Measurements from ENCODE around the gene SCNN1B.
"Not testable (repeated sequence)": the region's sequence is repeated elsewhere in the genome, so short reads cannot be mapped to it uniquely, and the experiment has no call there.

SCNN1B gene

DNA sequence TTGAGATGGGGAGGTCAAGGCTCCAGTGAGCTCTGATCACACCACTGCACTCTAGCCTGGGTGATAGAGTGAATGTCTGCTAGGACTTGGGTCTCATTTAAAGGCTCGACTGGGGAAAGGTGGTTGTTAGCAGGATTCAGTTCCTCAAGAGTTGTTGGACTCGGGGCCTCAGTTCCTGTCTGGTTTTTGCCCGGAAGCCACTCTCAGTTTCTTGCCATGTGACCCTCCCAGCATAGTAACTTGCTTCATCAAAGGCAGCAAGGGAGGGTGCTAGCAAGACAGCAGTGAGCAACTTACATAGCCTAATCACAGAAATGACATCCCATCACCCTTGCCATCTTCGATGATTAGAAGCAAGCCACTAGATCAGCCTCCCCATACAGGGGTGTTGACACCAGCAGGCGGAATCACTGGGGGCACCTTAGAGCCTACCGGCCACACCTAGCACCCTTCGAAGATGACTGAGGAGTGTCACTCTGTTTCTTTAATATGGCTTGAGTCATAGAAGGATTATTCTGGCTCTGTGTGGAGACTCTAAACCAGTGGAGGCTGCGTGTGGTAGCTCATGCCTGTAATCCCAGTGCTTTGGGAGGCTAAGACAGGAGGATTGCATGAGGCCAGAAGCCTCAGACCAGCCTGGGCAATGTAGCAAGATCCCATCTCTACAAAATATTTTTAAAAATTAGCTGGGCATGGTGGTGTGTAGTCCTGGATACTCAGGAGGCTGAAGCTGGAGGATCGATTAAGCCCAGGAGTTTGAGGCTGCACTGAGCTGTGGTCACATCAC lies 13.2 kb upstream of the SCNN1B start:
- Histone ChIP-seq H3K36me3 (ENCODE audit: control insufficient read depth, insufficient read depth, low read length) (no peaks in the 10 kb centered on the region), H3K27me3 (ENCODE audit: control insufficient read depth, insufficient read depth, low read length) (no peaks in the 10 kb centered on the region), H3K4me3 (ENCODE audit: low read depth, low read length) (no peak overlapping the region)

DNA sequence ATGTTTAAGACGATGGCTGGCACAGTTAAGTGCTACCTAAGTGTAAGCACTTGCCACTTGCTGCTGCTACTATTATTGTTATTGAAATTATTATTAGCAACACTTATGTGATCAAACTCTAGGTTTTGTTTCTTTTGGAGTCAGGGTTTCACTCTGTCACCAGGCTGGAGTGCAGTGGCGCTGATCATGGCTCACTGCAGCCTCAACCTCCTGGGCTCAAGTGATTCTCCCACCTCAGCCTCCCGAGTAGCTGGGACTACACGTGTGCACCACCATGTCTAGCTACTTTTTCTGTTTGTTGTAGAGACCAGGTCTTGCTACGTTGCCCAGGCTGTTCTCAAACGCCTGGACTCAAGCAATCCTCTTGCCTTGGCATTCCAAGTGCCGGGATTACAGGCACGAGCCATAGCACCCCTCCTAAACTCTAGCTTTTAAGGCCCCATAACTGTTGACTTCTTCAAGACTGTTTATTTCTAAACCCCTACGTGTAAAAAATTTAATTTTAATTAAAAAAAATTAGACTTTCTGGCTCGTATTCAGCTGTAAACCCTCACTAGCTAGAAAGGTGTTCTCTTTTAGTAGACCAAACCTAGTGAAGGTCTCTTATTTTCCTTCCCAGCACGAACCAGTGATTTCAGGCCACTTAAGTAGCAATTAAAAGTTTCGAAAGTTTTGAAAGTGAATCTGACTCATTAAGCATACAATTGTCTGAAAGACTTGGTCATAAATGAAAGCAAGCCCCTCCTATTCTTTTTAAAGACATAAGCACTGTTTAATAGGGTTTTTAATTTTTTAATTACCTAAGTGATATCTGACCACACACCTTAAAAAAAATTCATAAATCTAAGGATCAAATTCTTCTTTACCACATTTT lies 11.7 kb upstream of the SCNN1B start:
- H3K27ac ChIP-seq (ENCODE audit: low read depth, low read length) = no peak overlapping the region
- H3K9ac ChIP-seq (ENCODE audit: low read depth, low read length) = no peak overlapping the region
- H3K9me3 ChIP-seq (ENCODE audit: control insufficient read depth, insufficient read depth, low read length) = no peaks in the 10 kb centered on the region
- H3K27me3 ChIP-seq (ENCODE audit: control insufficient read depth, insufficient read depth, low read length) = no peaks in the 10 kb centered on the region
- H3K36me3 ChIP-seq (ENCODE audit: control insufficient read depth, insufficient read depth, low read length) = no peaks in the 10 kb centered on the region
- H3K4me1 ChIP-seq (ENCODE audit: control insufficient read depth, insufficient read depth, low read length) = no peaks in the 10 kb centered on the region
- H3K4me3 ChIP-seq (ENCODE audit: low read depth, low read length) = no peak overlapping the region

More for the DNA sequence above, 13.2 kb upstream of the SCNN1B start:
- H3K4me1 ChIP-seq (ENCODE audit: control insufficient read depth, insufficient read depth, low read length) = no peaks in the 10 kb centered on the region
- H3K9me3 ChIP-seq (ENCODE audit: control insufficient read depth, insufficient read depth, low read length) = no peaks in the 10 kb centered on the region
- H3K9ac ChIP-seq (ENCODE audit: low read depth, low read length) = no peak overlapping the region
- no peak overlapping the region for H3K27ac ChIP-seq (ENCODE audit: low read depth, low read length)

DNA sequence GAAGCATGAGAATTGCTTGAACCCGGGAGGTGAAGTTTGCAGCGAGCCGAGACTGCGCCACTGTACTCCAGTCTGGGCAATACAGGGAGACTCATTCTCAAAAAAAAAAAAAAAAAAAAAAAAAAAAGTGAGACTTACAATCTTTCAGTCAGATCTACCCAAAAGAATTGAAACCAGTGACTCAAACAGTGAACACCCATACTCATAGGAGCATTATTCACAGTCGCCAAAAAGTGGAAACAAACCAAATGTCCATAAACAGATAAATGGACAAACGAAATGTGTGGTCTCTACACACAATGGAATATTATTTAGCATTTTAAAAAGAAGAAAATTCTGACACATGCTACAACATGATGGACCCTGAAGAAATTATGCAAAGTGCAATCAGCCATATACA lies 9.1 kb upstream of the SCNN1B start:
- no peak overlapping the region for H3K9ac ChIP-seq (ENCODE audit: low read depth, low read length)
- H3K4me1 ChIP-seq (ENCODE audit: control insufficient read depth, insufficient read depth, low read length) = no peaks in the 10 kb centered on the region
- H3K27me3 ChIP-seq (ENCODE audit: control insufficient read depth, insufficient read depth, low read length) = no peaks in the 10 kb centered on the region
- peaks cover 6% of the 10 kb centered on the region for H3K9me3 ChIP-seq (ENCODE audit: control insufficient read depth, insufficient read depth, low read length)
- H3K27ac ChIP-seq (ENCODE audit: low read depth, low read length) = no peak overlapping the region
- H3K36me3 ChIP-seq (ENCODE audit: control insufficient read depth, insufficient read depth, low read length) = no peaks in the 10 kb centered on the region
- no peak overlapping the region for H3K4me3 ChIP-seq (ENCODE audit: low read depth, low read length)

DNA sequence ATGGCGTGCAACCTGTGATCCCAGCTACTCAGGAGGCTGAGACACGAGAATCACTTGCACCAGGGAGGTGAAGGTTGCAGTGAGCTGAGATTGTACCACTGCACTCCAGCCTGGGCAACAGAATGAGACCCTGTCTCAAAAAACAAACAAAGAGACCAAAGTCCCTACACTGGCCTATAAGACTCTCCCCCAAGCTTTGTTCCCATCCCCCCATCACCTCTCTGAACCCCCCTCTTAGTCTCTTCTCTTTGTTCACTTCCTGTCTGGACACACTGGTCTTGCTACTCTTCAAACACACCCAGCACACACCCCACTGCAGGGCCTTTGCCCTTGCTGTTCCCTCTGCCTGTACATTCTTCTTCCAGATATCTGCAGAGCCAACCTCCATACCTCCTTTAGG lies 7.8 kb upstream of the SCNN1B start:
- H3K27me3 ChIP-seq (ENCODE audit: control insufficient read depth, insufficient read depth, low read length) = no peaks in the 10 kb centered on the region
- no peak overlapping the region for H3K27ac ChIP-seq (ENCODE audit: low read depth, low read length)
- no peaks in the 10 kb centered on the region for H3K4me1 ChIP-seq (ENCODE audit: control insufficient read depth, insufficient read depth, low read length)
- no peak overlapping the region for H3K4me3 ChIP-seq (ENCODE audit: low read depth, low read length)
- peaks cover 6% of the 10 kb centered on the region for H3K9me3 ChIP-seq (ENCODE audit: control insufficient read depth, insufficient read depth, low read length)
- no peaks in the 10 kb centered on the region for H3K36me3 ChIP-seq (ENCODE audit: control insufficient read depth, insufficient read depth, low read length)
- H3K9ac ChIP-seq (ENCODE audit: low read depth, low read length) = no peak overlapping the region

DNA sequence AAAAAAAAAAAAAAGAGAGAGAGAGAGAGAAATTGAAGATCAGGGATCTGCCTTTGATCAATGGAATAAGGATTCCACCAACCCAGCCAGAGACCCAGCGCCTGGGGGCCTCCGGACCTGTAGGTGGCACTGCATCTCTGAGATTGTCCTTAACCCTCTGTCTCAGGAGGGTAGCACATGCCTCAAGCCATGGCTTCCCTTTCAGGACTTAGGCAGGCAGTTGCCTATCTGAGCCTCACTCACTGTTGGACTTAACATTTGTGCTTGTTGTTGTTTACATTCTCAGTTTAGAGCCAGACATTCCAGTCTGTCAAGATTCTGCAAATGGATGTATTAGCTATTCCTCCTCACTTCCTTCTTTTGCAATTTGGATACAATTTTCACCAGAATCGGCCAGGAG lies 5.1 kb upstream of the SCNN1B start:
- no peak overlapping the region for H3K9ac ChIP-seq (ENCODE audit: low read depth, low read length)
- no peak overlapping the region for H3K27ac ChIP-seq (ENCODE audit: low read depth, low read length)
- H3K9me3 ChIP-seq (ENCODE audit: control insufficient read depth, insufficient read depth, low read length) = peaks cover 6% of the 10 kb centered on the region
- H3K36me3 ChIP-seq (ENCODE audit: control insufficient read depth, insufficient read depth, low read length) = no peaks in the 10 kb centered on the region
- H3K4me3 ChIP-seq (ENCODE audit: low read depth, low read length) = no peak overlapping the region
- H3K27me3 ChIP-seq (ENCODE audit: control insufficient read depth, insufficient read depth, low read length) = peaks cover 14% of the 10 kb centered on the region
- 0 out of 2 replicates have a peak, but pooled peaks cover 3% of the 10 kb centered on the region for H3K4me1 ChIP-seq (ENCODE audit: control insufficient read depth, insufficient read depth, low read length)

DNA sequence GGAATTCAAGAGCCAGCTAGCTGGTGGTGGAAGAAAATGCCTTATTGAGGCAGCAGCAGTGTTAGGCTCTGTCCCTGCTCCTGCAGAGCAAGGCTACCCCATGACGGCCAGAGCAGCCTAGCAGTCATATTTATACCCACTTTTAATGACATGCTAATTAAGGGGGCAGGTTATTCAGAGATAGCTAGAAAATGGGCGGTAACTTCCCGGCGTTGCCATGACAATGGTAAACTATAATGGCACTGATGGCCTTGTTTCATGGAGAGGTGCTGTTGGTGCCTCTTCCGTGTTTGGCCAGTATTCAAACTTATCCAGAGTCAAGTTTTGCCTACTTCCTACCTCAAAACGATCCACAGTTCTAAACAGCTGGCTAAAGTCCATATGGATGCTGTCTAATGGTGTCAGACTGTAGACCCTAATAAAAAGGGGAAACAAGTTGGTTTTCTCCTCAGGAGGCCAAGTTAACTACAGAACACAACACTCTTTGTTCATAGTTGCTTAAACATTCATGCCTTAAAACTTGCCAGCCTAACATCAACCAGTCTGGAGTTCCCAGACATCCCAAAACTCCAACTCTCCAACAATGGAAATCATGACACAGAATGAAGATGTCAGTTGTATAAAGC lies 3.7 kb upstream of the SCNN1B start:
- H3K9ac ChIP-seq (ENCODE audit: low read depth, low read length) = no peak overlapping the region

DNA sequence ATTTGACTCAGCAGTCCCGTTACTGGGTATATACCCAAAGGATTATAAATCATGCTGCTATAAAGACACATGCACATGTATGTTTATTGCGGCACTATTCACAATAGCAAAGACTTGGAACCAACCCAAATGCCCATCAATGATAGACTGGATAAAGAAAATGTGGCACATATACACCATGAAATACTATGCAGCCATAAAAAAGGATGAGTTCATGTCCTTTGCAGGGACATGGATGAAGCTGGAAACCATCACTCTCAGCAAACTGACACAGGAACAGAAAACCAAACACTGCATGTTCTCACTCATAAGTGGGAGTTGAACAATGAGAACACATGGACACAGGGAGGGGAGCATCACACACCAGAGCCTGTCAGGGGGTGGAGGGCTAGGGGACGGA lies 2.3 kb upstream of the SCNN1B start:
- not testable (repeated sequence) for H3K9me3 ChIP-seq (ENCODE audit: control insufficient read depth, insufficient read depth, low read length); H3K4me3 ChIP-seq (ENCODE audit: low read depth, low read length); H3K27ac ChIP-seq (ENCODE audit: low read depth, low read length); H3K9ac ChIP-seq (ENCODE audit: low read depth, low read length); H3K4me1 ChIP-seq (ENCODE audit: control insufficient read depth, insufficient read depth, low read length); H3K36me3 ChIP-seq (ENCODE audit: control insufficient read depth, insufficient read depth, low read length)
- peaks cover 38% of the 10 kb centered on the region for H3K27me3 ChIP-seq (ENCODE audit: control insufficient read depth, insufficient read depth, low read length)

More for the DNA sequence above, 3.7 kb upstream of the SCNN1B start:
- Histone ChIP-seq H3K4me1 (ENCODE audit: control insufficient read depth, insufficient read depth, low read length) (peaks cover 3% of the 10 kb centered on the region; the same call in 1 of the 2 replicates), H3K4me3 (ENCODE audit: low read depth, low read length) (no peak overlapping the region), H3K36me3 (ENCODE audit: control insufficient read depth, insufficient read depth, low read length) (no peaks in the 10 kb centered on the region), H3K27ac (ENCODE audit: low read depth, low read length) (no peak overlapping the region), H3K27me3 (ENCODE audit: control insufficient read depth, insufficient read depth, low read length) (peaks cover 28% of the 10 kb centered on the region), H3K9me3 (ENCODE audit: control insufficient read depth, insufficient read depth, low read length) (peaks cover 6% of the 10 kb centered on the region)

DNA sequence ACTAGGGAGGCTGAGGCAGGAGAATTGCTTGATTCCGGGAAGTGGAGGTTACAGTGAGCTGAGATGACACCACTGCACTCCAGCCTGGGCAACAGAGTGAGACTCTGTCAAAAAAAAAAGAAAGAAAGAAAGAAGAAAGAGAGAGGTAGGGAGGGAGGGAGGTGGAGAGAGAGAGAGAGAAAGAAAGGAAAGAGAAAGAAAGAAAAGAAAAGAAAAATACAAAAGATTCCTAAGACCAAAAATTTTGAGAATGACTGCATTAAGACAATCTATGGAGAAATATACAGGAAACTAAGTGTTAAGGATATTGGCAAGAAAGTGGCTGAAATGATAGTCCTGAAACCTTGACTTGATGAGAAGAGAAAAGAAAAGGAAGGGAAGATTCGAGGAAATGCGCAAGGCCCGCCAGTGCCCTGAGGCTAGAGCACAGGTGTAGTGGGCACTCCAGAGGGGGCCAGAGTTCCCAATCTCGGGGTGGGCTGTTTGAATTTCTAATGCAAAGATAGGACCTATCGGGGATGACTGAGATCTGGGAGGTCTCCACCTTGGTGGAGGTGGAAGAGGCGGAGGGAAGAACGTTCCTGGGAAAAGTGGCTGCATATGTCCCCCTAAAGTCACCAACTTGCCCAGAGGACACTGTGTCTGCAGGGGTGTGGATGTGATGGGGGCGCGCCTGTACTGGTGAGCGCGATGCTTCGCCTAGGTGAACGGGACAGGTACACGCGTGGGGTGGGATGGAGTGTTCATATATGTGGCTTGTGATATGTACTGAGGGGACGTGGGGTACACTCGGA lies 654 bp upstream of the SCNN1B start:
- Histone ChIP-seq H3K4me3 (ENCODE audit: low read depth, low read length) (peak overlapping the region; percentile 67), H3K9me3 (ENCODE audit: control insufficient read depth, insufficient read depth, low read length) (peaks cover 6% of the 10 kb centered on the region), H3K36me3 (ENCODE audit: control insufficient read depth, insufficient read depth, low read length) (no peaks in the 10 kb centered on the region), H3K27ac (ENCODE audit: low read depth, low read length) (no peak overlapping the region), H3K27me3 (ENCODE audit: control insufficient read depth, insufficient read depth, low read length) (peaks cover 38% of the 10 kb centered on the region), H3K9ac (ENCODE audit: low read depth, low read length) (no peak overlapping the region), H3K4me1 (ENCODE audit: control insufficient read depth, insufficient read depth, low read length) (peaks cover 3% of the 10 kb centered on the region; the same call in 1 of the 2 replicates)

DNA sequence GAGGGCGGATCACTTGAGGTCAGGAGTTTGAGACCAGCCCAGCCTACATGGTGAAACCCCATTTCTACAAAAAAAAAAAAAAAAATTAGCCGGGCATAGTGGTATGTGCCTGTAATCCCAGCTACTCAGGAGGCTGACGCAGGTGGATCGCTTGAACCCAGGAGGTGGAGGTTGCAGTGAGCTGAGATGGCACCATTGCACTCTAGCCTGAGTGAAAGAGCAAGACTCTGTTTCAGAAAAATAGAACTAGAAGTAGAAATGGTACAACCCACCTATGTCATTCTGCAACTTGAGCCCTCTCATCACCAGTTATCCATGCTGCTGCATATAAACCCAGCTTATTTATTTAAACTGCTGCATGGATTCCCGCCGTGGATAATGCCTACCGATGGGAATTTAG lies 1.6 kb downstream of the SCNN1B start:
- H3K27ac ChIP-seq (ENCODE audit: low read depth, low read length) = no peak overlapping the region
- H3K4me3 ChIP-seq (ENCODE audit: low read depth, low read length) = no peak overlapping the region
- H3K9me3 ChIP-seq (ENCODE audit: control insufficient read depth, insufficient read depth, low read length) = no peaks in the 10 kb centered on the region
- H3K36me3 ChIP-seq (ENCODE audit: control insufficient read depth, insufficient read depth, low read length) = no peaks in the 10 kb centered on the region
- peaks cover 38% of the 10 kb centered on the region for H3K27me3 ChIP-seq (ENCODE audit: control insufficient read depth, insufficient read depth, low read length)
- peaks cover 3% of the 10 kb centered on the region; the same call in 1 of the 2 replicates for H3K4me1 ChIP-seq (ENCODE audit: control insufficient read depth, insufficient read depth, low read length)
- no peak overlapping the region for H3K9ac ChIP-seq (ENCODE audit: low read depth, low read length)

DNA sequence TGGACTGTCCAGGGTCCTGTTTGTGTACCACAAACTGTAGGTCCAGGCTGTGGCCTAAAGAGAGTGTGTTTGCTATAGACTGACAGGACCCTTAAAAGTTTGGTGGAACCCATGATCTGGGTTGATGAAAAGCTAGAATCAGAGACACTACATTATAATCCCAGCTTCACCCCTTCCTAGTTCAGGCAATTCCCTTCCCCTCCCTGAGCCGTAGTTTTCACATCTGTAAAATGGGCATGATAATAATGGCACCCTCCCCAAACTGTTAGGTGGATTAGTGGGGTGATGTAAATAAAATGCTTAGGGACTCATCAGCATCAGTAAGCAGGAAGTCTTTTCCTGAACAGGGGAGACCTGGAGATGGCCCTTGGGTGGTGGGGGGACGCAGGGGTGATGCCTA lies 2.5 kb downstream of the SCNN1B start:
- H3K4me3 ChIP-seq (ENCODE audit: low read depth, low read length) = no peak overlapping the region

More for the DNA sequence above, 2.5 kb downstream of the SCNN1B start:
- Histone ChIP-seq H3K27me3 (ENCODE audit: control insufficient read depth, insufficient read depth, low read length) (peaks cover 38% of the 10 kb centered on the region), H3K4me1 (ENCODE audit: control insufficient read depth, insufficient read depth, low read length) (peaks cover 3% of the 10 kb centered on the region; the same call in 1 of the 2 replicates), H3K36me3 (ENCODE audit: control insufficient read depth, insufficient read depth, low read length) (no peaks in the 10 kb centered on the region), H3K9ac (ENCODE audit: low read depth, low read length) (no peak overlapping the region), H3K9me3 (ENCODE audit: control insufficient read depth, insufficient read depth, low read length) (no peaks in the 10 kb centered on the region), H3K27ac (ENCODE audit: low read depth, low read length) (no peak overlapping the region)

All from HUES48 (cell line).